NCI-H2227 (cell line): ENCODE results near the gene ATP6V0C.
A peak's percentile ranks its signal among the peaks of the same experiment; 100 is the strongest.

Experiments
- DNase-seq: peaks from one replicate; lab custom pipeline; 2025; ENCODE audit not compliant: unreplicated experiment; lab: John Stamatoyannopoulos, UW

The ATP6V0C gene

GRCh38 chr16:2490190-2491105 is 23.3 kb upstream of the ATP6V0C start:
- no peak for DNase-seq

GRCh38 chr16:2492292-2492691 is 21.5 kb upstream of the ATP6V0C start:
- DNase-seq: no peak

DNA sequence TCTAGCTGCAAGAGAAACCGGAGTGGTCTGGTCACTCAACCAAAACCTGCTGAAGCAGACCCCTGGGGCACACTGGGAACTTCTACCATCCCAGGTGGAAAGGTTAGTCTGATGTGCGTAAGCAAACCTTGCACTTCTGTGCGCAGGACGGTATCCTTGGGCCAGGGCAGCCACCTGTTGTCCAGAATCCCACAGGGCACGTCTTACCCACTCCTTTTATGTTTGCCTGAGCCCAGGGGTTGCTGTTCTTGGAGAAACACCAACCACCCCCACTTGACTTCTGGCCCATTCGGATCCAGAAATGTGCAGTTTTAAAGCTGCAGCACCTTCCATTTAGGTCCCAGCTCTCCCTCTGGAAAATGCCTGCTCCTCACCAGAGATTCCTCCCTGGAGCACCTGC is 20.1 kb upstream of the ATP6V0C start:
- no peak for DNase-seq

DNA sequence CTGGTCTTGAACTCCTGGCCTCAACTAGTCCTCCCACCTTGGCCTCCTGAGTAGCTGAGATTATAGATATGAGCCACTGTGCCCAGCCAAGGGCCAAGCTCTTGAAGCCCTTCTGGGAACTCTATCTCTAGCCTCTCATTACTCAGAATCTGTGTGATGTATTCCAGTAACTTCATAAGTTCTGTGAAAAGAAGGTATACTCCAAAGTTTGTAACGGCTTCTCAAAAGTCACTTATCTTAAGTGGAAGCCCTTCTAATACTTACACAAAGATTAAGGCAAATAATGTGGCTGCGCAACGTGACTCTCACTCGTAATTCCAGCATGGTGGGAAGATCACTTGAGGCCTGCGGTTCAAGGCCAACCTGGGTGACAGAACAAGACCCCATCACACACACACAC is 19.1 kb upstream of the ATP6V0C start:
- DNase-seq: no peak

DNA sequence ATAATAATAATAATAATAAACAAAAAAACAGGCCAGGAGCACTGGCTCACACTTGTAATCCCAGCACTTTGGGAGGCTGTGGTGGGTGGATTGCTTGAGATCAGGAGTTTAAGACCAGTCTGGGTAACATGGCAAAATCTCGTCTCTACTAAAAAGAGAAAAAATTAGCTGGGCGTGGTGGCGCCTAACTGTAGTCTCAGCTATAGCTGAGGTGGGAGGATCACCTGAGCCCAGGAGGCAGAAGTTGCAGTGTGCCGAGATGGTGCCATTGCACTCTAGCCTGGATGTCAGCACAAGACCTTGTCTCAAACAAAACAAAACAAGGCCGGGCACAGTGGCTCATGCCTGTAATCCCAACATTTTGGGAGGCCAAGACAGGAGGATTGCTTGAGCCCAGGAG is 18.7 kb upstream of the ATP6V0C start:
- no peak for DNase-seq

DNA sequence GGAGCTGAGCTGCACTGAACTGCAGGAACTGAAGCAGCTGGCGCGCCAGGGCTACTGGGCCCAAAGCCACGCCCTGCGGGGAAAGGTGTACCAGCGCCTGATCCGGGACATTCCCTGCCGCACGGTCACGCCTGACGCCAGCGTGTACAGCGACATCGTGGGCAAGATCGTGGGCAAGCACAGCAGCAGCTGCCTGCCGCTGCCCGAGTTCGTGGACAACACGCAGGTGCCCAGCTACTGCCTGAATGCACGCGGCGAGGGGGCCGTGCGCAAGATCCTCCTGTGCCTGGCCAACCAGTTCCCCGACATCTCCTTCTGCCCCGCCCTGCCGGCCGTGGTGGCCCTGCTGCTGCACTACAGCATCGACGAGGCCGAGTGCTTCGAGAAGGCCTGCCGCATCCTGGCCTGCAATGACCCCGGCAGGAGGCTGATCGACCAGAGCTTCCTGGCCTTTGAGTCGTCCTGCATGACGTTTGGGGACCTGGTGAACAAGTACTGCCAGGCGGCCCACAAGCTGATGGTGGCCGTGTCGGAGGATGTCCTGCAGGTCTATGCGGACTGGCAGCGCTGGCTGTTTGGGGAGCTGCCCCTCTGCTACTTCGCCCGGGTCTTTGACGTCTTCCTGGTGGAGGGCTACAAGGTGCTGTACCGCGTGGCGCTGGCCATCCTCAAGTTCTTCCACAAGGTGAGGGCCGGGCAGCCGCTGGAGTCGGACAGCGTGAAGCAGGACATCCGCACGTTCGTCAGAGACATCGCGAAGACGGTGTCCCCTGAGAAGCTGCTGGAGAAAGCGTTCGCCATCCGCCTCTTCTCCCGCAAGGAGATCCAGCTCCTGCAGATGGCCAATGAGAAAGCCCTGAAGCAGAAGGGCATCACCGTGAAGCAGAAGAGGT is 17.3 kb upstream of the ATP6V0C start:
- no peak for DNase-seq

DNA sequence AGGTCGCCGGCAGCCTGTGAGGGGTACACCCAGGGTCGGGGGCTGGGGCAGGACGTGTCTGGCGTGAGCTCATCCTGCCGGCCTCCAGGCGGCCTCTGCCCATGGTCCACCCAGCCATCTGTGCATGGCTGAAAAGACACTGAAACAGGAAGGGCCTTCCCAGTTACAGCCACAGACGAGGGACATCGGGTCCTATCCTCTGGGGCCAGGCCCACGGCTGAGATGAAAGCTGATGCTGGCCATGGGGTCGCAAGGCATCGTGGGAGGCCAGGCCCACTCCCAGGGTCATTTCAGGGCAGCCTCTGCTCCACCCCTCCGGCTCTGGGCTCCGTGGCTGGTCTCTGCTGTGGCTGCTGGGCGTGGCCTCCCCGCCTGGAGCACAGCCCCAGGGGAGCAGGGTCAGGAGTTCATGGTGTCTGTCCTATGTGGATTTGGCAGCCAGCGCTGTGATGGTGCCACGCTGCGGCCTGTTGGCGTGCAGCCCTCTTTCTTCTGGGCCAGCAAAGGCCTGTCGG is 16.6 kb upstream of the ATP6V0C start:
- DNase-seq: no peak

DNA sequence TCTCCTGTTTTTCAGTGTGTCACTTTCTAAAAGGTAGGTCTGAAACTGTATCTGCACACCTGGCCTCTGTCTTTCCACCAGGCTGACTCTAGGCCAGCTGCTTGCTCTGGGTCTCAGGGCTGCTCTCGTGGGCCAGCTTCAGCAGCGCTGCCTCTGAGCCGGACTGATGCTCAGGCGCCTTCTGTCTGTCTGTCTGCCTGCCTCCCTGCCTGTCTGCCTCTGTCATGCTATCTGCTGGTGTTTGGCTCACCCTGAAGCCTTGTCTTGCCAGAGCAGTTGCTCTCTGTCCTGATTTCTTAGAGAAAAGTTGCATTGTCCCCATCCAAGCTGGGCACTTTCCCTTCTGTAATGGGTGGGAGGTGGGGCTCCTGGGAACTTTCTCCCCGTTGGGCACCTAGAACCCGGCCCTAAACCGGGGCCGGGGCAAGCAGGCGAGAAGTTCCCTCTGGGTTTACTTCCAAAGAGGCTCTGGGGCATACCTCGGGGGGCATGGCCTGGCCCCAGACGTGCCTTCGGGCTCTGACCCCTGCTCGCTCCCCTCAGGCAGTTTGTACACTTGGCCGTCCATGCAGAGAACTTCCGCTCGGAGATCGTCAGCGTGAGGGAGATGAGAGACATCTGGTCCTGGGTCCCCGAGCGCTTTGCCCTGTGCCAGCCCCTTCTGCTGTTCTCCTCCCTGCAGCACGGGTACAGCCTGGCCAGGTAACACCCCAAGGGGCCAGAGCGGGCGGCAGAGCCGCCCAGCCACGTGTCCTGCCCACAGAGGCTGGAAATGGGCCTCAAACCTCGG is 15.9 kb upstream of the ATP6V0C start:
- no peak for DNase-seq

GRCh38 chr16:2498531-2499253 is 15.1 kb upstream of the ATP6V0C start:
- no peak for DNase-seq

- DNase-seq: no peak
Measured at GRCh38 chr16:2499454-2499853, 14.3 kb upstream of the ATP6V0C start.

- DNase-seq: no peak
Measured at GRCh38 chr16:2499890-2500429, 13.8 kb upstream of the ATP6V0C start.

- DNase-seq: no peak
Measured at GRCh38 chr16:2500430-2500917, 13.3 kb upstream of the ATP6V0C start.

GRCh38 chr16:2500918-2501750 is 12.6 kb upstream of the ATP6V0C start:
- peak; percentile 90 for DNase-seq

DNA sequence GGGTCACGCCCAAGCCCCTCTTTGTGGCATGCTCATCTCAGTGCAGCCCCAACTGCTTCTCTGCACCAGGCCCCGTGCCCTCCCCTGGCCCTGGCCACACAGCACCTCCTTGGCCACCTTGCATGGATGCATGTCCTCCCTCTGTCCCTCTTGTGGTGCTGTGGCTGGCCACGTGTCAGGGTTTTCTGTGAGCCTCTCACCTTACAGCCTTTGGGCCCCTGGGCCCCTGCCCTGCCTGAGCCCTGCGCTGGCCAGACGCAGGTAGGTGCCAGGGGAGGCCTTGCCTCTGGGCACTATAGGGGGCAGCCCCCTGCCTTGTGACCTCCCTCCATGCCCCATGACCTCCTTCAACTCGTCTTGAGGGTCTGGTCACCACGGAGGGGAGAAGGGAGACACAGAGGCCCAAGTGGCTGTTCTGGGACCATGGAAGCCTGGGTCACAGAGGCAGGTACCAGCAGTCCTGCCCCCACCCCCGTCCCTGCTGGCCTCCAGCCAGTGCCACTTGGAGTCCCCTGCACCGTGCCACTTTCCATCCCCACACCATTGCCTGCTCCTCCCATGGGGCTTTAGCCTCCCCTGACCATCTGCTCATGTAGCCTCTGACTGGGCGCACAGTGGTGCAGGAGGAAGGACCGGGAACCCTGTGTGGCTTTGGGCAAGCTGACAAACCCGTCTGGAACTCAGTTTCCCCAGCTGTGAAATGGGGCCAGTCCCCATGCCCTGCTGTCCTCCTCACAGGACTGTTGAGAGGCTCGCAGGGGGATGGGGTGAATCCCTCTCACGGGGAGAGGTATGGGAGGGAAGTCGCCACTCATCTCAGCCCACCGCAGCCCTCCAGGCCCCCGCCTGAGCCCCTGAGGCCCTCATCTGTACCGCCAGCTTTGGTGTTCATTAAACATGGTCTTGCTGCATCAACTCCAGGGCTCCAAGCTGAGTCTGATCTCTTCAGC is 11.5 kb upstream of the ATP6V0C start:
- DNase-seq: no peak

DNA sequence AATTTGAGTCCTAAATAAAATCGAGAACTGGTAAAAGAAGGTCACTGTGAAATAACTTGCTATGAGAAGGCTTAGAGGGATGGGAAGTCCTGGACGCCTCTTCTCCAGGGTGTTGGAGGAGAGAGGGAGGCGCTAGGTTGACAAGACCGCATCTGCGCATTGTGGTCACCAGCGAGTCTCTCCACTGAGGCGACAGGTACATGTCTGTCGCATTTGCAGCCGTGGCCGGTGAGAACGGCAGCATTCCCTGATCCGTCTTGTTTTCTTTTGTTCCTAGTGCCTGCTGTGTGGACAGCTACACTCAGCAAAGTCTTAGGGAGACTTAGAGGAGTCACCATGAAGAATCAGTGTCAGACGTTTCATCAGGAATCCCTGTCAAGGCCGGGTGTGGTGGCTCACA is 8.1 kb upstream of the ATP6V0C start:
- no peak for DNase-seq

DNA sequence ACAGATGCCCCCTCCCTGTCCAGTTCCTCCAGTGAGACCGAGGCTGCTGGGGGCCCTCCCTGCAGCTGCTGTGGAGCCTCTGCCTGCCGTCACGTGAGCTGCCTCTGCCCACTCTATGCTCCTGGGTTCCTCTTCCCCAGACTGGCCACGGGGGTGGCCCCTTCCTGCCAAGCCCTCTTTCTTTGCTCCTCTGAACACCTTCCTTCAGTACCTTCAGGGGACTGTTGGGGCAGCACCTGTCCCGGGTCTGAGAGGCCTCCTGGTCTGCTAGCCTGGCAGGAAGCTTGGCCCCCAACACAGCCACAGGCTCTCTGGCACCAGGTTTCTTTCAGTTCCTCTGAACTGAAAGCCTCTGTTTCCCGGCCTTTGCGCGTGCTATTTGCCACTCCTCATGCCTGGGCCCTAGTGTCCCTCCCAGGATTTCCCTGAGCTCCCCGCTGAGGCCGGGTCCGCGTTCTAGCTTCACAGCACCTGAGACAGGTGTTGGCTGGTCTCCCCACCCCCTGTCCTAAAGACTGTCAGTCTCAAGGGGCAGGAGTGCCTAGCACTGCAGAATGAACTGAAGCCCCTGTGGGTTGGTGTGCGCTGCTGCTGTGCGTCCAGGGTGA is 6.6 kb upstream of the ATP6V0C start:
- no peak for DNase-seq

DNA sequence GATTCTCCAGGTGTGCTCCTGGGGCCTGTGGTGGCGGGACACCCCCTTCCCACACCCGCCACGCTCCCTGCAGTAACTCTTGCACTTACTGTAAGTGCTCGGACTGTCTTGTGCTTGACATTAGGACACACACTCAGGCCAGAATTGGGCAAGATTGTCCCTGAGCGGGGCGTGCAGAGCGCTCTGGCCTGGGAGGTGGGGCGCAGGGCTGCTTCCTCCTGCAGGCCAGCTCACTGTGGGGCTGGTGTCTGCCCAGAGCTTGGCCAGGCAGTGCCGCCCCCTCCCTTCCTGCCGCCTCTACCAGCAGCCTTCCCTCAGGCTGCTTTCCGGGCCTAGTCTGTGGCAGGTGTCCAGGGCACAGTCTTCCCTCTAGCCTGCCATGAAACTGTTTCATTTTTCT is 6.1 kb upstream of the ATP6V0C start:
- DNase-seq: no peak
